ENCODE results near the gene EBF3. TPM values are rescaled to one million over a fixed set of nuclear protein-coding genes. Genes with fewer than 3 reads are reported as not detected.

EBF3 gene
- total and polyA plus RNA-seq, 2 donors (not counting 3 experiments of a cell fraction or from before 2014, with no cell fraction given): 0.92 to 2.7 TPM

DNA sequence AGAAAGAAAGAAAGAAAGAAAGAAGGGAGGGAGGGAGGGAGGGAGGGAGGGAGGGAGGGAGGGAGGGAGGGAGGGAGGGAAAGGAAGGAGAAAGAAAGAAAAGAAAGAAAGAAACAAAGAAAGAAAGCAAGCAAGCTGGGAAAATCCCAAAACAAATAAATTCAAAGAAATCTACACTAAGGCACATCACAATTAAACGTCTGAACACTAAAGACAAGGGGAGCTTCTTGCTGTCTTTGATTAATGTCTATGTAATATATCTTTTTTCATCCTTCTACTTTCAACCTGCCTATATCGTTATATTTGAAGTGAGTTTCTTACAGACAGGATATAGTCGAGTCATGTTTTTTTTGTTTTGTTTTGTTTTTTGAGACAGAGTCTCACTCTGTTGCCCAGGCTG is 28.3 kb upstream of the EBF3 start:
- no peak overlapping the region for H3K4me3 ChIP-seq (replicated peaks in 1 of 3; ENCODE audit: insufficient read depth in 1 of 3, low read depth in 1 of 3, low read length in 3 of 3)
- no peaks in the 10 kb centered on the region for H3K9me1 ChIP-seq (replicated peaks; ENCODE audit: control insufficient read depth, extremely low read depth, insufficient read depth, low read length)
- DNase-seq (ENCODE audit: low read depth, low spot score) (no peak), FAIRE-seq (no peak)
- H3K4me2 ChIP-seq (ENCODE audit: insufficient read depth, low read length): no peak overlapping the region
- no peaks in the 10 kb centered on the region for H3K79me2 ChIP-seq (ENCODE audit: control insufficient read depth, insufficient read depth, low read length)
- dilution Hi-C loops (cut with MboI; ENCODE audit: extremely low pct_ligation_motif_present, low sequenced_read_pairs) (no loop called here), intact Hi-C loops (cut with micrococcal nuclease) (no loop called here)
- no peaks in the 10 kb centered on the region for H3K4me1 ChIP-seq (ENCODE audit: control insufficient read depth, extremely low read depth, insufficient read depth, low read length)
- no peaks in the 10 kb centered on the region for H4K20me1 ChIP-seq (replicated peaks; ENCODE audit: control insufficient read depth, extremely low read depth, insufficient read depth, low read length)
- H3K36me3 ChIP-seq (ENCODE audit: control insufficient read depth in 2 of 2, extremely low read depth in 1 of 2, insufficient read depth in 2 of 2, low read length in 2 of 2): no peaks in the 10 kb centered on the region
- ChIA-PET POLR2A (no interaction called here), CTCF (no interaction called here)
- H3K9me3 ChIP-seq (replicated peaks; ENCODE audit: control insufficient read depth, insufficient read depth, low read length): no peaks in the 10 kb centered on the region
- H2AFZ ChIP-seq (ENCODE audit: low read depth, low read length): no peak overlapping the region
- H3K27me3 ChIP-seq (ENCODE audit: control insufficient read depth in 2 of 2, insufficient read depth in 2 of 2, low read length in 2 of 2): no peaks in the 10 kb centered on the region
- no peak overlapping the region for H3K27ac ChIP-seq (ENCODE audit: insufficient read depth, low read depth, low read length)
- no peak overlapping the region for H3K9ac ChIP-seq (replicated peaks; ENCODE audit: extremely low read depth, insufficient read depth, low read length)
- BruUV-seq (replicated peaks): no TSS peak
- no peak for TF ChIP-seq POLR2A (IDR thresholded peaks at IDR 0.05; ENCODE audit: low read depth, low read length)
- no peak for TF ChIP-seq GATA2 (IDR thresholded peaks at IDR 0.05; ENCODE audit: insufficient read depth, insufficient read length, low read depth, low read length)
- no peak for TF ChIP-seq EZH2 (IDR thresholded peaks at IDR 0.05; ENCODE audit: borderline replicate concordance, low read depth, low read length, severe bottlenecking)
- TF ChIP-seq MYC (IDR thresholded peaks at IDR 0.05; ENCODE audit: low read depth, low read length): no peak
- no peak for TF ChIP-seq POLR2AphosphoS5 (IDR thresholded peaks at IDR 0.05; ENCODE audit: insufficient read depth, low read depth, low read length)
- TF ChIP-seq CTCF (IDR thresholded peaks at IDR 0.05; ENCODE audit: extremely low read depth in 1 of 2, insufficient read depth in 1 of 2, low read depth in 1 of 2, low read length in 2 of 2): no peak
- TF ChIP-seq FOS (IDR thresholded peaks at IDR 0.05; ENCODE audit: borderline replicate concordance, insufficient read depth, low read length): no peak
- no peak for TF ChIP-seq JUN (IDR thresholded peaks at IDR 0.05; ENCODE audit: borderline replicate concordance, insufficient read depth, insufficient read length, low read depth)
- TF ChIP-seq, protein P1, sequence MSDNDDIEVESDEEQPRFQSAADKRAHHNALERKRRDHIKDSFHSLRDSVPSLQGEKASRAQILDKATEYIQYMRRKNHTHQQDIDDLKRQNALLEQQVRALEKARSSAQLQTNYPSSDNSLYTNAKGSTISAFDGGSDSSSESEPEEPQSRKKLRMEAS (IDR thresholded peaks at IDR 0.05; ENCODE audit: insufficient read depth, insufficient read length): no peak
